HepG2 (cell line): ENCODE results near the gene CD19. TPM values are rescaled to one million over a fixed set of nuclear protein-coding genes. Genes with fewer than 3 reads are reported as not detected.

Experiments
- ATAC-seq: fragments of 200-7000 bp; cut with Tn5 transposase; 3 replicates; pipeline ENCODE4 v1.9.1; 2020; ENCODE audit warnings: mild to moderate bottlenecking, moderate library complexity
- BruUV-seq: library from RNA; stranded (reverse); fragments of 400-500 nt; replicated peaks from 2 replicates; lab custom pipeline; 2021; lab: Mats Ljungman, UMichigan
- CTCF ChIA-PET: fragments of 300-600 bp; formaldehyde crosslinking; extraction: SDS; loops from one replicate; lab custom pipeline; 2021; ENCODE audit warnings: low total read pairs, inconsistent platforms, low intra/inter-chr PET ratio; lab: Yijun Ruan, JAX
- POLR2A ChIA-PET: fragments of 350-600 bp; sonication (Branson Sonifier 250); formaldehyde crosslinking; loops from one replicate; lab custom pipeline; 2020; ENCODE audit warnings: antibody characterized with exemption, inconsistent platforms; lab: Yijun Ruan, JAX
- DNase-seq: peaks from one replicate; pipeline ENCODE4 v3.0.0-alpha.2; 2015; ENCODE audit warnings: low spot score
- FAIRE-seq: peaks from 3 replicates; lab custom pipeline; 2011; peaks lifted over from hg19 to GRCh38; lab: Jason Lieb, UNC
- H2AFZ ChIP-seq: one replicate; pipeline ENCODE4 v1.6.1; 2011; ENCODE audit warnings: low read length, inconsistent platforms
- H3K27ac ChIP-seq: fragments of 300-600 bp; 3 replicates; pipeline ENCODE4 v1.8.0; 2011; ENCODE audit warnings: mixed run types, mild to moderate bottlenecking, mixed read lengths, low read length, inconsistent platforms; ENCODE audit not compliant: insufficient read depth; ENCODE audit errors: extremely low read length
- H3K27me3 ChIP-seq, 2 experiments: fragments of 200-600 bp in 1 of 2; 2 replicates in 1 of 2; 3 replicates in 1 of 2; pipeline versions ENCODE4 v1.6.0 to v1.8.0; 2011; ENCODE audit warnings: low read length in 2 of 2, mild to moderate bottlenecking in 2 of 2, moderate library complexity in 2 of 2, inconsistent platforms in 1 of 2; ENCODE audit not compliant: insufficient read depth in 2 of 2, control insufficient read depth in 1 of 2
- H3K36me3 ChIP-seq, 2 experiments: fragments of 200-600 bp in 1 of 2; replicated peaks in 1 of 2; 2 replicates in 1 of 2; 3 replicates in 1 of 2; pipeline versions ENCODE4 v1.5.1 to v1.8.0; 2011; ENCODE audit warnings: low read length in 2 of 2, inconsistent platforms in 1 of 2; ENCODE audit not compliant: insufficient read depth in 2 of 2, control insufficient read depth in 1 of 2
- H3K4me1 ChIP-seq: 2 replicates; pipeline ENCODE4 v1.5.1; 2012; ENCODE audit warnings: low read length, inconsistent platforms; ENCODE audit not compliant: insufficient read depth
- H3K4me2 ChIP-seq: 2 replicates; pipeline ENCODE4 v1.6.0; 2011; ENCODE audit warnings: low read depth, low read length, inconsistent platforms
- H3K4me3 ChIP-seq, 3 experiments: fragments of 200-600 bp in 1 of 3; sonication (generic), shearing (Covaris generic) in 1 of 3; replicated peaks in 1 of 3; 2 replicates each; pipeline ENCODE4 v1.5.1; 2011 to 2016; ENCODE audit warnings: low read length in 3 of 3, inconsistent platforms in 2 of 3, low read depth in 2 of 3, mild to moderate bottlenecking in 2 of 3, control low read depth in 1 of 3, mixed read lengths in 1 of 3; ENCODE audit not compliant: insufficient read depth in 1 of 3
- H3K79me2 ChIP-seq: one replicate; pipeline ENCODE4 v1.6.1; 2011; ENCODE audit warnings: low read length, inconsistent platforms; ENCODE audit not compliant: insufficient read depth
- H3K9ac ChIP-seq: 2 replicates; pipeline ENCODE4 v1.6.0; 2011; ENCODE audit warnings: mild to moderate bottlenecking, low read depth, low read length, inconsistent platforms; ENCODE audit not compliant: insufficient read depth
- H3K9me3 ChIP-seq: 2 replicates; pipeline ENCODE4 v1.5.1; 2012; ENCODE audit warnings: mild to moderate bottlenecking, low read length
- H4K20me1 ChIP-seq: 2 replicates; pipeline ENCODE4 v1.6.0; 2011; ENCODE audit warnings: inconsistent platforms, mild to moderate bottlenecking, low read length, moderate library complexity; ENCODE audit not compliant: insufficient read depth
- CEBPB ChIP-seq: IDR thresholded peaks from 2 replicates; pipeline ENCODE4 v1.6.1; 2011; ENCODE audit warnings: low read depth, low read length, improper control_type of control experiment, borderline replicate concordance
- CEBPG ChIP-seq: IDR thresholded peaks from 2 replicates; pipeline ENCODE4 v1.6.1; 2016
- DR1 ChIP-seq: sonication (generic); formaldehyde crosslinking; IDR thresholded peaks from 2 replicates; pipeline ENCODE4 v1.8.0; 2021; ENCODE audit warnings: mild to moderate bottlenecking, missing genetic modification reagents, inconsistent platforms
- MAF1 ChIP-seq: sonication (generic); formaldehyde crosslinking; IDR thresholded peaks from 2 replicates; pipeline ENCODE4 v1.5.0; 2020; ENCODE audit warnings: missing genetic modification reagents, borderline replicate concordance
- ZNF766 ChIP-seq: sonication (generic); formaldehyde crosslinking; IDR thresholded peaks from 2 replicates; pipeline ENCODE4 v1.5.0; 2020; ENCODE audit warnings: missing genetic modification reagents, borderline replicate concordance
- WGBS: methylation state at CpG from one replicate; pipeline ENCODE4 v1.1.6; 2017; ENCODE audit warnings: low lambda C conversion rate; 5-methylcytosine and 5-hydroxymethylcytosine counted together
- in situ Hi-C: cut with HindIII; loops from 2 replicates; pipeline ENCODE4 v1.10.0; 2017; ENCODE audit warnings: low pct_unique_long_range_greater_than_20kb; ENCODE audit not compliant: extremely low pct_ligation_motif_present
- intact Hi-C: fragments of 100-400 bp; cut with micrococcal nuclease; formaldehyde crosslinking; loops from one replicate; pipeline ENCODE4 v1.10.0; 2022; ENCODE audit not compliant: unreplicated experiment
- polyA plus RNA-seq, 8 experiments: library from polyadenylated mRNA; depleted of rRNA in 3 of 8; stranded (reverse) in 7 of 8; unstranded in 1 of 8; fragments of >200 nt; fragmentation: Illumina TruSeq in 4 of 8; extraction: Trizol in 4 of 8; gene quantifications; 2 replicates each; pipeline versions ENCODE4 v1.2.1 to v1.2.3, GENCODE V29; 2011 to 2016; ENCODE audit warnings: low read depth in 4 of 8, missing spikeins in 1 of 8, mixed read lengths in 1 of 8; ENCODE audit not compliant: insufficient read depth in 1 of 8
- total RNA-seq, 5 experiments: library from RNA; depleted of rRNA; stranded (reverse); fragments of >200 nt; fragmentation: Illumina TruSeq; extraction: Trizol; gene quantifications; 2 replicates each; pipeline ENCODE4 v1.2.3, GENCODE V29; 2016; ENCODE audit warnings: low read depth in 1 of 5
- TF ChIP-seq, protein P1 (sequence below): sonication (generic); formaldehyde crosslinking; IDR thresholded peaks from 2 replicates; pipeline ENCODE4 v1.8.0; 2022; ENCODE audit warnings: missing genetic modification reagents, mild to moderate bottlenecking, borderline replicate concordance
- TF ChIP-seq, protein P2 (sequence below): sonication (generic); formaldehyde crosslinking; IDR thresholded peaks from 2 replicates; pipeline ENCODE4 v1.8.0; 2022; ENCODE audit warnings: mild to moderate bottlenecking, missing genetic modification reagents, moderate library complexity
- TF ChIP-seq, protein P3 (sequence below): sonication (generic); formaldehyde crosslinking; IDR thresholded peaks from 2 replicates; pipeline ENCODE4 v1.5.1; 2020; ENCODE audit warnings: missing genetic modification reagents, mild to moderate bottlenecking, borderline replicate concordance

Gene CD19
- total and polyA plus RNA-seq, 2 of the 13 experiments (the other 11 are each of a cell fraction or from before 2014, with no cell fraction given): 0.55 to 1.1 TPM

DNA sequence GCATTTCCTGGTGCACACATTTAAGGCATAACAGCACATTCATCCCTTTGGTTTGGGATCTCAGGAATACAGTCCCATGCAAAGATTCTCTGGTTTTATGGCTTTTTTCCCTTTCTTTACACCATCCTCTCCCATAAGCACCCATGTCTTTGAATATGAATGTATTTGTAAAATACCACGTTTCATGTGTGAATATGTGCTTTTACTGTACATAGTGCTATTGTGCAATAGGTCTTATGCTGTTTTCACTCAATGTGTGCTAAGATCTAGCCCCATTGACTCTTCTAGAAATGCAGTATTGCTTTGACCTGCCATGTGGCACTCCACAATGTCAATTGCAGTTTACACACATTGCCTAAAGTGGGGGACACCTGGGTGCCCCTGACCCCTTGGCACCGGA is 32.7 kb downstream of the CD19 start:
- H2AFZ ChIP-seq: no peak overlapping the region
- ChIA-PET CTCF (no interaction called here), POLR2A (no interaction called here)
- no TSS peak for BruUV-seq
- H3K36me3 ChIP-seq: peaks cover 13 to 46% of the 10 kb centered on the region in 2 experiments
- no peaks in the 10 kb centered on the region for H3K79me2 ChIP-seq
- H3K4me1 ChIP-seq: no peaks in the 10 kb centered on the region
- DNase-seq: no peak
- intact Hi-C loops: no loop called here
- TF ChIP-seq, protein P1, sequence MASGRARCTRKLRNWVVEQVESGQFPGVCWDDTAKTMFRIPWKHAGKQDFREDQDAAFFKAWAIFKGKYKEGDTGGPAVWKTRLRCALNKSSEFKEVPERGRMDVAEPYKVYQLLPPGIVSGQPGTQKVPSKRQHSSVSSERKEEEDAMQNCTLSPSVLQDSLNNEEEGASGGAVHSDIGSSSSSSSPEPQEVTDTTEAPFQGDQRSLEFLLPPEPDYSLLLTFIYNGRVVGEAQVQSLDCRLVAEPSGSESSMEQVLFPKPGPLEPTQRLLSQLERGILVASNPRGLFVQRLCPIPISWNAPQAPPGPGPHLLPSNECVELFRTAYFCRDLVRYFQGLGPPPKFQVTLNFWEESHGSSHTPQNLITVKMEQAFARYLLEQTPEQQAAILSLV (CRISPR knock-in tag): no peak
- TF ChIP-seq DR1 (CRISPR knock-in tag) (no peak), CEBPB (peak; percentile 88), MAF1 (CRISPR knock-in tag) (no peak), CEBPG (CRISPR knock-in tag) (0 out of 2 replicates have a peak, but pooled peaks have one; percentile 14), ZNF766 (no peak)
- TF ChIP-seq, protein P2, sequence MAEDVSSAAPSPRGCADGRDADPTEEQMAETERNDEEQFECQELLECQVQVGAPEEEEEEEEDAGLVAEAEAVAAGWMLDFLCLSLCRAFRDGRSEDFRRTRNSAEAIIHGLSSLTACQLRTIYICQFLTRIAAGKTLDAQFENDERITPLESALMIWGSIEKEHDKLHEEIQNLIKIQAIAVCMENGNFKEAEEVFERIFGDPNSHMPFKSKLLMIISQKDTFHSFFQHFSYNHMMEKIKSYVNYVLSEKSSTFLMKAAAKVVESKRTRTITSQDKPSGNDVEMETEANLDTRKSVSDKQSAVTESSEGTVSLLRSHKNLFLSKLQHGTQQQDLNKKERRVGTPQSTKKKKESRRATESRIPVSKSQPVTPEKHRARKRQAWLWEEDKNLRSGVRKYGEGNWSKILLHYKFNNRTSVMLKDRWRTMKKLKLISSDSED (CRISPR knock-in tag): no peak
- TF ChIP-seq, protein P3, sequence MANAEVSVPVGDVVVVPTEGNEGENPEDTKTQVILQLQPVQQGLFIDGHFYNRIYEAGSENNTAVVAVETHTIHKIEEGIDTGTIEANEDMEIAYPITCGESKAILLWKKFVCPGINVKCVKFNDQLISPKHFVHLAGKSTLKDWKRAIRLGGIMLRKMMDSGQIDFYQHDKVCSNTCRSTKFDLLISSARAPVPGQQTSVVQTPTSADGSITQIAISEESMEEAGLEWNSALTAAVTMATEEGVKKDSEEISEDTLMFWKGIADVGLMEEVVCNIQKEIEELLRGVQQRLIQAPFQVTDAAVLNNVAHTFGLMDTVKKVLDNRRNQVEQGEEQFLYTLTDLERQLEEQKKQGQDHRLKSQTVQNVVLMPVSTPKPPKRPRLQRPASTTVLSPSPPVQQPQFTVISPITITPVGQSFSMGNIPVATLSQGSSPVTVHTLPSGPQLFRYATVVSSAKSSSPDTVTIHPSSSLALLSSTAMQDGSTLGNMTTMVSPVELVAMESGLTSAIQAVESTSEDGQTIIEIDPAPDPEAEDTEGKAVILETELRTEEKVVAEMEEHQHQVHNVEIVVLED (CRISPR knock-in tag): no peak
- H3K27me3 ChIP-seq: no peaks in the 10 kb centered on the region
- H3K27ac ChIP-seq: no peak overlapping the region
- whole genome bisulfite sequencing: 89% methylated on average over 2 of the region's 2 CpGs
- H3K9me3 ChIP-seq: no peaks in the 10 kb centered on the region
- no peak for ATAC-seq
- H3K4me3 ChIP-seq: no peak overlapping the region
- H3K9ac ChIP-seq: no peak overlapping the region
- no peak overlapping the region for H3K4me2 ChIP-seq
- in situ Hi-C loops: no loop called here
- no peaks in the 10 kb centered on the region for H4K20me1 ChIP-seq
- FAIRE-seq: no peak
